ENCODE data around the gene SH3D19.
"Not testable (repeated sequence)": the region's sequence is repeated elsewhere in the genome, so short reads cannot be mapped to it uniquely, and the experiment has no call there.

DNA sequence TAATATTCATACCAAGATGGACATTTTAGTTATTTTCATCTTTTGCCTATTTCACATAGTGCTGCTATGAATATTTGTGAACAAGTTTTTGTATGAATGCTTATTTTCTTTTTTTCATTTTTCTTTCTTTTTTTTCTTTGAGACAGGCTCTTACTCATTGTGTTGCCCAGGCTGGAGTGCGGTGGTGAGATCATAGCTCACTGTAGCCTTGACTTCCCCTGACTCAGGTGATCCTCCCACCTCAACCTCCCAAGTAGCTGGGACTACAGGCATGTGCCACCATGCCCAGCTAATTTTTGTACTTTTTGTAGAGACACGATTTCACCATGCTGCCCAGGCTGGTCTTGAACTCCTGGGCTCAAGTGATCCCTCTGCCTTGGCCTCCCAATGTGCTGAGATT, 247.4 kb downstream of the SH3D19 start:
- TF ChIP-seq, protein P1, sequence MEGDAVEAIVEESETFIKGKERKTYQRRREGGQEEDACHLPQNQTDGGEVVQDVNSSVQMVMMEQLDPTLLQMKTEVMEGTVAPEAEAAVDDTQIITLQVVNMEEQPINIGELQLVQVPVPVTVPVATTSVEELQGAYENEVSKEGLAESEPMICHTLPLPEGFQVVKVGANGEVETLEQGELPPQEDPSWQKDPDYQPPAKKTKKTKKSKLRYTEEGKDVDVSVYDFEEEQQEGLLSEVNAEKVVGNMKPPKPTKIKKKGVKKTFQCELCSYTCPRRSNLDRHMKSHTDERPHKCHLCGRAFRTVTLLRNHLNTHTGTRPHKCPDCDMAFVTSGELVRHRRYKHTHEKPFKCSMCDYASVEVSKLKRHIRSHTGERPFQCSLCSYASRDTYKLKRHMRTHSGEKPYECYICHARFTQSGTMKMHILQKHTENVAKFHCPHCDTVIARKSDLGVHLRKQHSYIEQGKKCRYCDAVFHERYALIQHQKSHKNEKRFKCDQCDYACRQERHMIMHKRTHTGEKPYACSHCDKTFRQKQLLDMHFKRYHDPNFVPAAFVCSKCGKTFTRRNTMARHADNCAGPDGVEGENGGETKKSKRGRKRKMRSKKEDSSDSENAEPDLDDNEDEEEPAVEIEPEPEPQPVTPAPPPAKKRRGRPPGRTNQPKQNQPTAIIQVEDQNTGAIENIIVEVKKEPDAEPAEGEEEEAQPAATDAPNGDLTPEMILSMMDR (IDR thresholded peaks at IDR 0.05), result not testable (repeated sequence)
- TF ChIP-seq POLR2A, EP300 (IDR thresholded peaks at IDR 0.05): not testable (repeated sequence)

All from tibial nerve (tissue), 4 donors.